ENCODE data around the gene INTS15.
A peak's percentile ranks its signal among the peaks of the same experiment; 100 is the strongest.

INTS15 gene

DNA sequence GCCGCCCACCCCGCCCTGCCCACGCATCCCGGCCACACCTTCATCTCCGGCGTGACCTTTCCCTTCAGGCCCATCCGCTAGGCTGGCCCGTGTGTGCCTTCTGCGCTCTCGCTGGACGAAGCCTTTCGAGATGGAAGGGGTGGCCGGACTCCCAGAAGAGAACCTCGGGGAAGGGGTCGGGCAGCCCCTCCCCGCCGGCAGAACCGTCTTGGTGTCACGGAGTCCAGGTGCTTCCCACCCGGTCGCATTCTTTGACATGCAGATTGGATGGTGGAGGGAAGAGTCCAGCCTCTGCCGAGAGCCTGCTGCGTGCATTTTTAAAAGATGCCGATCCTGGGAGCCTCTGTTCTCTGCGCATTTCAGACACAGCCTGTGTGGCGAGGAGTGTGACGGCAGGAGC, 18.3 kb downstream of the INTS15 start:
- Histone ChIP-seq H3K36me3 (ENCODE audit: control insufficient read depth, insufficient read depth, low read length, severe bottlenecking) (peaks cover 19% of the 10 kb centered on the region), H3K4me1 (ENCODE audit: control insufficient read depth, insufficient read depth, low read length) (no peaks in the 10 kb centered on the region), H3K9ac (ENCODE audit: low read length) (no peak overlapping the region), H3K9me3 (ENCODE audit: control insufficient read depth, low read length) (no peaks in the 10 kb centered on the region), H3K4me3 (ENCODE audit: low read length) (no peak overlapping the region), H3K27me3 (replicated peaks; ENCODE audit: control insufficient read depth, insufficient read depth, low read length) (no peaks in the 10 kb centered on the region)
- no peak for DNase-seq (ENCODE audit: low read depth)

DNA sequence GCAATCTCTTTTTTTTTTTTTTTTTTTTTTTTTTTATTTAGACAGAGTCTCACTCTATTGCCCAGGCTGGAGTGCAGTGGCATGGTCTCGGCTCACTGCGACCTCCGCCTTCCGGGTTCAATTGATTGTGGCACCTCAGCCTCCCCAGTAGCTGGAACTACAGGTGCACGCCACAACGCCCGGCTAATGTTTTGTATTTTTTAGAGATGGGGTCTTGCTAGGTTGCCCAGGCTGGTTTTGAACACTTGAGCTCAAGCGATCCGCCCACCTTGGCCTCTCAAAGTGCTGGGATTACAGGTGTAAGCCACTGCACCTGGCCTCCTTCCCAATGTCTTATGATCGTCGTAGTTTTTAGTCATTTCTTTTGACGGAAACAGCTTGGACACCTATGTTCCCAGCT, 19.0 kb downstream of the INTS15 start:
- peaks cover 4% of the 10 kb centered on the region for H3K27me3 ChIP-seq (replicated peaks; ENCODE audit: control insufficient read depth, insufficient read depth, low read length)
- no peaks in the 10 kb centered on the region for H3K9me3 ChIP-seq (ENCODE audit: control insufficient read depth, low read length)
- H3K4me1 ChIP-seq (ENCODE audit: control insufficient read depth, insufficient read depth, low read length) = no peaks in the 10 kb centered on the region
- H3K36me3 ChIP-seq (ENCODE audit: control insufficient read depth, insufficient read depth, low read length, severe bottlenecking) = peaks cover 15% of the 10 kb centered on the region
- no peak for DNase-seq (ENCODE audit: low read depth)
- no peak overlapping the region for H3K9ac ChIP-seq (ENCODE audit: low read length)
- H3K4me3 ChIP-seq (ENCODE audit: low read length) = no peak overlapping the region

DNA sequence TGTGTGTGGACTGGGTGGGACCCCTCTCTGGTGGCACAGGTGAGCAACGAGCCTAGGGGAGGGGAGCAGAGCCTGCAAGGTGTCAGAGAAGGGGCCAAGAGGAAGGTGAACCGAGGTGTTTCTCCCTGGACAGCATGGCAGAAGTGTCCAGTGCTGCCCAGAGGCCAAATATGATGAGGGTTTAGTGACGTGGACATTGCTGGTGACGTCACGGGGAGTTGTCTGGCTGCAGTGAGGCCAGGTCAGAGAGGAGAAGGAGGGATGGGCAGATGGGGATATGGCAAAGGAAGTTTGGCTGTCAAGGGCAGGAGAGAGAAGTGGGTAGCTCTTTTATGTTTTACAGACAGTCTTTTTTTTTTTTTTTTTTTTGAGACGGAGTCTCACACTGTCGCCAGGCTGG, 23.0 kb downstream of the INTS15 start:
- no peak overlapping the region for H3K9ac ChIP-seq (ENCODE audit: low read length)
- DNase-seq (ENCODE audit: low read depth) = no peak
- no peaks in the 10 kb centered on the region for H3K9me3 ChIP-seq (ENCODE audit: control insufficient read depth, low read length)
- H3K4me1 ChIP-seq (ENCODE audit: control insufficient read depth, insufficient read depth, low read length) = no peaks in the 10 kb centered on the region
- no peak overlapping the region for H3K4me3 ChIP-seq (ENCODE audit: low read length)
- H3K36me3 ChIP-seq (ENCODE audit: control insufficient read depth, insufficient read depth, low read length, severe bottlenecking) = peaks cover 5% of the 10 kb centered on the region
- H3K27me3 ChIP-seq (replicated peaks; ENCODE audit: control insufficient read depth, insufficient read depth, low read length) = peaks cover 31% of the 10 kb centered on the region

DNA sequence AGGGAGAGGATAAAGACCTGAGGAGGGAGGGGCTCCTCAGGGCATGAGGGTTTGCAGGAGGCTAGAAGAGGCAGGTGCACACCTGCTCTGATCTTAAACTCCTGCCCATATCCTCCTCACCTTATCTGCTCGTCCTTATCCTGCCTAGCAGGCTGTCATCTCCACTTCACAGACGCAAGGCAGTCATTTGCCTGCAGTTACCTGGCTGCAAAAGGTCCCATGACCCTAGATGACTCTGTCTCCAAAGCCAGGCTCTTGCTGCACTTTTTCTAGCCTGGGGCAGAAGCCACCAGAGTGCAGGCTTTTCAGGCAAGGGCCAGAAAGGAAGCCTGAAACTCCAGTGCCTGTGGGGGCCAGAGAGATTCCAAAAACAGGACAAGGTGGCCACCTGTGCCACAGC, 23.9 kb downstream of the INTS15 start:
- Histone ChIP-seq H3K36me3 (ENCODE audit: control insufficient read depth, insufficient read depth, low read length, severe bottlenecking) (no peaks in the 10 kb centered on the region), H3K9ac (ENCODE audit: low read length) (no peak overlapping the region), H3K27me3 (replicated peaks; ENCODE audit: control insufficient read depth, insufficient read depth, low read length) (peaks cover 31% of the 10 kb centered on the region), H3K9me3 (ENCODE audit: control insufficient read depth, low read length) (no peaks in the 10 kb centered on the region), H3K4me1 (ENCODE audit: control insufficient read depth, insufficient read depth, low read length) (no peaks in the 10 kb centered on the region), H3K4me3 (ENCODE audit: low read length) (no peak overlapping the region)
- no peak for DNase-seq (ENCODE audit: low read depth)

DNA sequence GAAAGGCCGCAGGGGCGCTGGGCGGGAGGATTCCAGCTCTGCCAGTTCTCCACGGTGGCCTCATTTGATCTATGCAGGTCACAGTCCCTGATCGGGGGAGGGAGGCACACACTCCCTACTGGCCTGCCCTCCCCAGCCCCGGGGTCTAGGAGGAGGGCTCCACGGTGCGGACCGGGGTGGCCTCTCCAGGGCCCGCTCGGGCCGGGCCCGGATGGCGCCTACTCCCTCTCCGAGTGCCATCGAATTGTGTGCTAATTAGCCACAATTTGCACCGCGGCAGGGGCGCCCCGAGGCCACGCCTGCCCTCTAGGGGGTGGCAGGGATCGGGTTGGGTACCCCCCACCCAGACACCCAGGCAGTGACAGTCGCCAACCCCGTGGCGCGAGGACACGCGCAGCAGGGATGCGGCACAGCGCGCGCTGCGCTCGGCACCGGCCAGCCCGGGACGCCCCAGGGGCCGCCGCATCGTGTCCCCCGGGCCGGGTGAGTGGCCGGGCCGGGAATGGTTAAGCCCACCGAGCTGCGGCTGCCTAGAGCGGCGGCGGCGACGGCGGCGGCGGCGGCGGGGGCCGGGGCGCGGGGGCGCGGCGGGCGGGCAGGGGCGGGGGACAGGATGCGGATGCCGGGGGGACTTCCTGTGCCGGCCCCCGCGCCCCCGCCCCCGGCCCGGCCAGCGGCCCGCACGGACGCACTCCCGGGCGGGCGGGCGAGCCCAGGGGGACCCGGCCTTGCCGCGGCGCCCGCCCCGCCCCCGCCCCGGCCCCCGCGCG, 25.3 kb downstream of the INTS15 start, which contains the start of gene ZNF853:
Gene ZNF853, plus strand, starts transcription at position 658 of the 770 bp plus-strand sequence. CDS start 565 bp downstream, outside the sequence.
- Histone ChIP-seq H3K27me3 (replicated peaks; ENCODE audit: control insufficient read depth, insufficient read depth, low read length) (peaks cover 39% of the 10 kb centered on the region), H3K9ac (ENCODE audit: low read length) (no peak within 1 kb of the TSS), H3K4me1 (ENCODE audit: control insufficient read depth, insufficient read depth, low read length) (no peaks in the 10 kb centered on the region), H3K4me3 (ENCODE audit: low read length) (no peak within 1 kb of the TSS), H3K36me3 (ENCODE audit: control insufficient read depth, insufficient read depth, low read length, severe bottlenecking) (no peaks in the 10 kb centered on the region), H3K9me3 (ENCODE audit: control insufficient read depth, low read length) (no peaks in the 10 kb centered on the region)
- peak; percentile 54 for DNase-seq (ENCODE audit: low read depth)

DNA sequence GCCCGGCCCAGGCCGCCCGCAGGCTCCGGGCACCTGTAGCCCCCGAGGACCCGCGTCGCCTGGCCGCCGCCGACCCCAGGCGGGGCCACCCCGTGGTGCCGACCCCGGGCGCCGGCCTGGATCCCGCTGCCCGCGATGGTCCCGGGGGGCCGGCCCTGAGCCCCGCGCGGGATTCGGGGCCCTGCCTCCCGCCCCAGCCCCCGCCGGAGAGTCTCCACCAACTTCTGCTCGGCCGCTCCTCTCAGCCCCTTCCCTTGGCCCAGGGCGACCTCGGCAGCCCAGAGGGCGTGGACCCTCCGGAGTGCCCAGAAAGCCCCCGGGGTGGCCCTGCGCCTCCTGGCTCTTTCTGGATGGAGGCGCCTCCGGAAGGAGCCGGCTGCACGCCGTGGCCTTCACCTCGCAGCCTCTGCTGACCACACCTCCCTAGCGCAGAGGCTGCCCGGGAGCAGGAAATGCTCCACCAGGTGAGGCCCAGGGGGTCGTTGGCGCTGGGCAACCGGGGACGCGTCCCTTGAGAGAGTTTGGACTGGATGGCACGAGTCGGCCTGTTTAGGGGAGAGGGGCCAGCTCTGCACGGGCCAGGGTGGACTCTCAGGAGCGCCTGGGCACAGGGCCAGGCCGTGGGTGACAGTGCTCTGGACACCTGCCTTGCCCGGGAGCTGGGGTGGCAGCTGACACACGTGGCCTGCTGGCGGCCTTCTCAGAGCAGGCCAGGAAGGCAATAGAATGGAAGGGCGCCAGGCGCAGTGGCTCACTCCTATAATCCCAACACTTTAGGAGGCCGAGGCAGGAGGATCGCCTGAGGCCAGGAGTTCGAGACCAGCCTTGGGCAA, 26.1 kb downstream of the INTS15 start:
- DNase-seq (ENCODE audit: low read depth) = peak; percentile 31
- Histone ChIP-seq H3K9ac (ENCODE audit: low read length) (no peak overlapping the region), H3K4me1 (ENCODE audit: control insufficient read depth, insufficient read depth, low read length) (no peaks in the 10 kb centered on the region), H3K36me3 (ENCODE audit: control insufficient read depth, insufficient read depth, low read length, severe bottlenecking) (no peaks in the 10 kb centered on the region), H3K4me3 (ENCODE audit: low read length) (no peak overlapping the region), H3K27me3 (replicated peaks; ENCODE audit: control insufficient read depth, insufficient read depth, low read length) (peaks cover 46% of the 10 kb centered on the region), H3K9me3 (ENCODE audit: control insufficient read depth, low read length) (no peaks in the 10 kb centered on the region)

DNA sequence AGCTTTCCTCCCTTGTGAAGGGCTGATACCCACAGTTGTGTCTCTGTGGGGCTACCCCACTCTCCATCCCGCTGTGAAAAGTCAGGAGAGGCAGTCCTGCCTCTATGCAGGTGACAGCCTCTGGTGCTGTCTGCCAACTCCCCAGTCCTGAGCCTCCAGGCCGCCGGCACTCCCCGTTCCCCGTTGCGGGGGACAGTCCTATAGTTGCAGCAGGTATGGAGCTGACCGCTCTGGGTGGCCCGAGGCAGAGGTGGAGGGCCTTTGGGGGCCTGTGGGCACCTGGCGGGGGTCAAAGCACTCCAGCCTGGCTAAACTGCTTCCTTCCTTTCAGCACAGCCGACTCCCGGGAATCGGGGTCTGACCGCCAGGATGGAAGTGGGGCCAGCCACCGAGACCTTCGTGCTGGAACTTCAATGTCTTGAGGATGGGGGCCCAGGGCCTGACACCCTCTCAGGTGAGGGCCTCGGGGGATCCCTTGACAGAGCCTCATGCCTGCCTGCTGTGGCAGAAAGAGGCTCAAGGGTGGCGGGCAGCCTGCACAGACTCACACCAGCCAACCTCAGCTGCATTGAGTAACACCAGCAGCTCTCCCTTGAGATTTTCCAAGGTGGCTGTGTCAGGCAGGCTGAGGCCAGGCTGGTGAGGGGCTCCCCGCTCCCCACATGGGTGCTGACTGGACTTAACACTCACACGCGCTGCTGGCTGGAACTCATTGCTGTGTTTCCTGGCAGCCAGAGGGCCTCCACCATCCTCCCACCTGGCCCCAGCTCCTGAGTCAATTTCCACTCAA, 27.2 kb downstream of the INTS15 start:
- H3K4me1 ChIP-seq (ENCODE audit: control insufficient read depth, insufficient read depth, low read length) = no peaks in the 10 kb centered on the region
- no peaks in the 10 kb centered on the region for H3K9me3 ChIP-seq (ENCODE audit: control insufficient read depth, low read length)
- H3K36me3 ChIP-seq (ENCODE audit: control insufficient read depth, insufficient read depth, low read length, severe bottlenecking) = no peaks in the 10 kb centered on the region
- no peak for DNase-seq (ENCODE audit: low read depth)
- no peak overlapping the region for H3K9ac ChIP-seq (ENCODE audit: low read length)
- H3K4me3 ChIP-seq (ENCODE audit: low read length) = no peak overlapping the region
- H3K27me3 ChIP-seq (replicated peaks; ENCODE audit: control insufficient read depth, insufficient read depth, low read length) = peaks cover 46% of the 10 kb centered on the region

DNA sequence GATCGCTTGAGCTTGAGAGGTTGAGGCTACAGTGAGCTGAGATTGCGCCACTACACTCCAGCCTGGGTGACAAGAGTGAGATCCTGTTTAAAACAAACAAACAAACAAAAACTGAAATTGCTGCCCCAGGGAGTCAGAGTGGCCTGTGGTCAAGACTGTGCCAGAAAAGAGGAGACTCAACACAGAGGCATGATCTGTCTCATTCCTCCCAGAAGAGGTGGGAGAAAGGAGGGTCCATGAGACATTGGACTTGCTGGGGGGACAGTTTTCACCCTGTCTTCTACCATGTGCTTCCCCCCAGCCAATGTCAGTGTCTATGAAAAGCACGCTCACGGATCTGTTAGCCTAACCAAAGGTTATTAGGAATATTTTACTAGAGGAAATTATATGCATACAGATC, 28.8 kb downstream of the INTS15 start:
- no peak overlapping the region for H3K9ac ChIP-seq (ENCODE audit: low read length)
- H3K4me1 ChIP-seq (ENCODE audit: control insufficient read depth, insufficient read depth, low read length) = no peaks in the 10 kb centered on the region
- H3K36me3 ChIP-seq (ENCODE audit: control insufficient read depth, insufficient read depth, low read length, severe bottlenecking) = no peaks in the 10 kb centered on the region
- DNase-seq (ENCODE audit: low read depth) = peak; percentile 19
- no peak overlapping the region for H3K4me3 ChIP-seq (ENCODE audit: low read length)
- H3K27me3 ChIP-seq (replicated peaks; ENCODE audit: control insufficient read depth, insufficient read depth, low read length) = peaks cover 50% of the 10 kb centered on the region
- H3K9me3 ChIP-seq (ENCODE audit: control insufficient read depth, low read length) = no peaks in the 10 kb centered on the region

DNA sequence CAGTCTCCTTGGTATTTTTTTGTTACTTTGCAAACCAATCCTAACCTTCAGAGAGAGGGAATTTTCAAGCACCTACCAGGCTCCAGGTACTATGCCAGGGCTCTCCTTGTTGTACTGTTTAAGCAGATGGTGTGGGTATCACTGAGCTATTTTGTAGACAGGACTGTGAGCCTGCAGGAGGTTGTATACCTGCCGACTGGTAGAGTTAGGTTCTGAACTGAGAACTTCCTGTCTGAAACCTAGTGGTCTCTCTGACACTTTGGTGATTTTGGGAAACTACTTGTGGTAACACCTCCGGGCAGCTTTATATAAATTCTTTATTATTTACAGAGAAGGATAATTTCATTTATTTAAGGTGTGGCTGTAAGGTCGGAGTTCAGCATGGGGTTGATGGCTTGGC, 30.1 kb downstream of the INTS15 start:
- no peak for DNase-seq (ENCODE audit: low read depth)
- Histone ChIP-seq H3K27me3 (replicated peaks; ENCODE audit: control insufficient read depth, insufficient read depth, low read length) (peaks cover 42% of the 10 kb centered on the region), H3K9me3 (ENCODE audit: control insufficient read depth, low read length) (no peaks in the 10 kb centered on the region), H3K9ac (ENCODE audit: low read length) (no peak overlapping the region), H3K4me1 (ENCODE audit: control insufficient read depth, insufficient read depth, low read length) (no peaks in the 10 kb centered on the region), H3K36me3 (ENCODE audit: control insufficient read depth, insufficient read depth, low read length, severe bottlenecking) (no peaks in the 10 kb centered on the region), H3K4me3 (ENCODE audit: low read length) (no peak overlapping the region)

DNA sequence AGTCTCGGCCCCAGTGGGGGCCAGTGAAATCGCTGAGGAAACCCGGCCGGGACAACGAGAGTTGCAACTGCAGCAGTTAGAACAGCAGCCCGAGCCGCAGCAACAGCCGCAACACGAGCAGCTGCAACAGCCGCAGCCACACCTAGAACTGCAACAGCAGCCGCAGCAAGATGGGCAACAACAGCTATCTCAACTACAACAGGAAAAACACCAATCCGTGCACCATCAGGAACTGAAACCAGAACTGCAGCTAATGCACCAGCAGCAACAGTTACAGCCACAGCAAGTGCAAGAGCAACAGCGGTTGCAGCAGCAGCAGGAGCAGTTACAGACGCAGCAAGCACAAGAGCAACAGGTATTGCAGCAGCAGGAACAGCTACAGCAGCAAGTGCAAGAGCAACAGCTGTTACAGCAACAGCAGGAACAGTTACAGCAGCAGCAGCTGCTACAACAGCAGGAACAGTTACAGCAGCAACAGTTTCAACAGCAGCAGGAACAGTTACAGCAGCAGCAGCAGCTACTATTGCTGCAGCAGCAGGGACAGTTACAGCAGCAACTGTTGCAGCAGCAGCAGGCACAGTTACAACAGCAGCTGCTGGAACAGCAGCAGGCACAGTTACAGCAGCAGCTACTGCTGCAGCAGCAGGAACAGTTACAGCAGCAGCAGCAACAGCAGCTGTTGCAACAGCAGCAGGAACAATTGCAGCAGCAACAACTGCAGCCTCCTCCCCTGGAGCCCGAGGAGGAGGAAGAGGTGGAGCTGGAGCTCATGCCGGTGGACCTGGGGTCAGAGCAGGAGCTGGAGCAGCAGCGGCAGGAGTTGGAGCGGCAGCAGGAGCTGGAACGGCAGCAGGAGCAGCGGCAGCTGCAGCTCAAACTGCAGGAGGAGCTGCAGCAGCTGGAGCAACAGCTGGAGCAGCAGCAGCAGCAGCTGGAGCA, 31.6 kb downstream of the INTS15 start:
- no peaks in the 10 kb centered on the region for H3K36me3 ChIP-seq (ENCODE audit: control insufficient read depth, insufficient read depth, low read length, severe bottlenecking)
- no peaks in the 10 kb centered on the region for H3K9me3 ChIP-seq (ENCODE audit: control insufficient read depth, low read length)
- DNase-seq (ENCODE audit: low read depth) = no peak
- H3K4me1 ChIP-seq (ENCODE audit: control insufficient read depth, insufficient read depth, low read length) = no peaks in the 10 kb centered on the region
- H3K9ac ChIP-seq (ENCODE audit: low read length) = no peak overlapping the region
- no peak overlapping the region for H3K4me3 ChIP-seq (ENCODE audit: low read length)
- H3K27me3 ChIP-seq (replicated peaks; ENCODE audit: control insufficient read depth, insufficient read depth, low read length) = peaks cover 35% of the 10 kb centered on the region
